Testis (tissue), 2 donors: ENCODE results near the gene R3HCC1L.

ENCODE experiments used
- POLR2A ChIP-seq: fragments of 450-650 bp; IDR thresholded peaks from one replicate; pipeline ENCODE4 v1.6.1; 2017; ENCODE audit warnings: antibody characterized with exemption, mild to moderate bottlenecking, moderate library complexity
- TF ChIP-seq, protein P1 (sequence below), 3 experiments: fragments of 450-650 bp in 2 of 3; fragments of 200-600 bp in 1 of 3; sonication (generic) in 1 of 3; IDR thresholded peaks; one replicate each; pipeline ENCODE4 v1.5.1; 2016 to 2019; ENCODE audit warnings: antibody characterized with exemption in 3 of 3, mild to moderate bottlenecking in 2 of 3, moderate library complexity in 1 of 3

DNA sequence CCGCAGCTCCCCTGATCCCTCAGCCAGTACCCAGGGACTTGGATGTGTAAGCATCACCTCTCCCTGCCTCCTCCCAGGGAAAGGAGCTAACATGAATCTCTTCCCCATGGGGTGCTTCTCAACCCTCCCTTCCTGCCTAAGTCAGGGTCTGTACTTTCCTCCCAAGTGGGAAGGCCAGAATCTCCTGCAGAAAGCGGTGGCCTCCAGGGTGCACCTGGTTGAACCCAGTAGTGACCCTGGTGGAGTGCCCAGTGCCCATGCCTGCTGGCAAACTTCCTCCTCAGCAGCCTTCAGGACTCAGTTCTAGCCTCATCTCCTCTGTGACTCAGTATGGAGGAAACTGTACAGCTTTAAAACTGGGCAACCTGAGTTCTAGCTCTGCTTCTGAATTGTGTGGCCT lies 136.3 kb downstream of the R3HCC1L start:
- TF ChIP-seq, protein P1, sequence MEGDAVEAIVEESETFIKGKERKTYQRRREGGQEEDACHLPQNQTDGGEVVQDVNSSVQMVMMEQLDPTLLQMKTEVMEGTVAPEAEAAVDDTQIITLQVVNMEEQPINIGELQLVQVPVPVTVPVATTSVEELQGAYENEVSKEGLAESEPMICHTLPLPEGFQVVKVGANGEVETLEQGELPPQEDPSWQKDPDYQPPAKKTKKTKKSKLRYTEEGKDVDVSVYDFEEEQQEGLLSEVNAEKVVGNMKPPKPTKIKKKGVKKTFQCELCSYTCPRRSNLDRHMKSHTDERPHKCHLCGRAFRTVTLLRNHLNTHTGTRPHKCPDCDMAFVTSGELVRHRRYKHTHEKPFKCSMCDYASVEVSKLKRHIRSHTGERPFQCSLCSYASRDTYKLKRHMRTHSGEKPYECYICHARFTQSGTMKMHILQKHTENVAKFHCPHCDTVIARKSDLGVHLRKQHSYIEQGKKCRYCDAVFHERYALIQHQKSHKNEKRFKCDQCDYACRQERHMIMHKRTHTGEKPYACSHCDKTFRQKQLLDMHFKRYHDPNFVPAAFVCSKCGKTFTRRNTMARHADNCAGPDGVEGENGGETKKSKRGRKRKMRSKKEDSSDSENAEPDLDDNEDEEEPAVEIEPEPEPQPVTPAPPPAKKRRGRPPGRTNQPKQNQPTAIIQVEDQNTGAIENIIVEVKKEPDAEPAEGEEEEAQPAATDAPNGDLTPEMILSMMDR (IDR thresholded peaks at IDR 0.05) = no peak
- no peak for TF ChIP-seq POLR2A
